Glomerular endothelial cell (primary cell): ENCODE results near the gene ECSIT. TPM values are rescaled to one million over a fixed set of nuclear protein-coding genes. Genes with fewer than 3 reads are reported as not detected.

Experiments used
- DNase-seq: peaks from one replicate; pipeline ENCODE4 v3.0.0-alpha.2; 2011; ENCODE audit warnings: low read depth, low spot score; ENCODE audit errors: extremely low read depth
- total RNA-seq: library from RNA; depleted of rRNA; stranded (reverse); fragments of >200 nt; gene quantifications from 2 replicates; pipeline ENCODE4 v1.2.3, GENCODE V29; 2015

Gene ECSIT
- total RNA-seq, 1 donor from 2014 or later, result 25.3 TPM

DNA sequence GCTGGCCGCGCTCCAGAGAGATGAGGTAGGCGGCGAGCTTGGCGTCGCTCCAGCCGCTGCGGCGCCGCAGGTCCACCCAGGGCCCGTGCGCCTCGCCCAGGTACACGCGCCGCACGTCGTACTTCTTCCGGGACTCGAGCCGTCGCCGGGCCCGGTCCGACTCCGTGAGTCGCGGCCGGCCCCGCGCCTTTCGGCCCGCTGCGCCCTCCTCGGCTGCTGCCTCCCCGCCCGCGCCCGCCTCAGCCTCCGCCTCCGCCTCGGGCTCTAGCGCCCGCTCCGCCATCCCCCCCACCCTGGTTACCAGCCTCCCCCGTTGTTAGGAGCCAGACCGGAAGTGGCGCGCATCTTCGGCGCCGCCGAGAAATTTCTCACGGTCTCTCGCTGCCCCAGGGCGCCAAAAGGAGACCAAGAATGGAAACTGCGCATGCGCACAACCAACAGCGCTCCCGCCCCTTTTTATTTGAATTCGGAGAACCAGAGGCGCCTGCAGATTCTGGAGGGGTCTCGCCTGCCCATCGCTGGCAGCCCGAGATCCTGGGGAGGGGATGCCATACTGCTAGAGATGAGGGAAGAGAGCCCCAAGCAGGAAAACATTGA is 23.3 kb downstream of the ECSIT start, which contains the start of gene ZNF653:
TSS of gene ZNF653 (minus strand) at position 336 of the 597 bp plus-strand sequence. CDS start at position 283, 53 bp downstream.
- no peak for DNase-seq

DNA sequence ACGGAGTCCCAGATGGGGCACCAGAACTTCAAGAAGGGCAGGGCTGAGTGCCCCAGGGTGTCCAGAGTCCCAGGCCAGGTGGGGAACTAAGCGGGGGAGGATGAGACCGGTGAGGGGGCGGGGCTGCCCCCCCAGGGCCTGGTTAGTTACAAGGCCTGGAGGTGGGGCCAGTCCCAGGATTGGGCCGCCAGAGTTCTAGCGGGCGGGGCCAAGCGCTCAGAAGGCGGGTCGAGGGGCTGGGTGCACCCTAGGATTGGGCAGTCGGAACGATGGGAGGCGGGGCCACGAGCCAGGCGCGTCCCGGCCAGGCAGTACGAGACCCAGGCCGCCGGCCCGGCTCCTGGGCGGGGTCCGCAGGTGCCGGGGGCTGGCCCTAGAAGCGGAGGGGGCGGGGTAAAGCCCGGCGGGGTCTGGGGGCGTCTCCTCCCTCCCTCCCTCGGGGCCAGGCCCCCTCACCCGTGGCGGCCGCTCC is 23.9 kb downstream of the ECSIT start:
- DNase-seq, result no peak

DNA sequence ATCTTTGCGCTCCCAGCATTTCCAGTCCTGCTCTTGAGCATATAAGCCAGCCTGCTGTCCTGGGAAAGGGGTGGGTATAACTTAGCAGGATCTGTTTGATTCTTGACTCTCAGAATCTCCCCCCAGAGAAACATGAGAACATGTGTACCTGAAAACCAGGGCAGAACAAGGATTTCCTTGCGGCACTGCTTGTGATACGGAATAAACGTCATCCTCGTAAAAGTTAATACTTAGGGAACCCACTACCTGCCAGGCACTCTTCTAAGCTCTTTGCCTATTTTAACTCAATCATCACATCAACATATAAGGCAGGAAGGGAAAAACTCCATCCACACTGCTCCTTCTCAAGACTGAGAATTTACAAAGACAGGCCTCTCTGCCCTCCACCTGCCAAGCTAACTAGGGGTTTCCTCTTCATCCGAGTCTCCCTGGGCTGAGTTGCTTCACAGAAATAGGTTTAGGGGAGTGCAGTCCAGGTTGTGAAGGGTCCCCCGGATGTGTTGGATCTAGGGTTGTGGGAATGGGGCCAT is 24.4 kb downstream of the ECSIT start:
- DNase-seq, result no peak

DNA sequence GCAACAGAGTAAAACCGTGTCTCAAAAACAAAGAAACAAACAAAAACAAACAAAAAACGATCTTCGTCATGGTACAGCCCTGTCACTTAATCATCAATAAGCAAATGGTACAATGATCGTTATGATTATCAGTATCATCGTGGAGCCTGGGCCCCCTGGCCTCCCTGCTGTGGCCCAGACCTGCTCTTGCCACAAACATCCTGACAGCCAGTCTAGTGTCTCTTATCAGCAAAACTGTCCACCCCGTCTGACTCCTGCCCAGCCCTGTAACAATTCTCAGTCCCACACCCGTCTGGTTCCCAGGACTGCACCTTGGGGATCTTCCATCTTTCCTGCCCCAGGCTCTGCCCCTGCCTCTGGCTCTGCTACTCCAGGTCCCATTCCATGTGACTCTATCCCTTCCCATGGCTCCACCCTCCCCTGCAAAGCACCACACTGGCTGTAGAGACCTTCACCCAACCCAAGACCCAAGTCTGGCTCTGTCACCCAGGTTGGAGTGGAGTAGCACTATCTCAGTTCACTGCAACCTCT is 29.0 kb downstream of the ECSIT start:
- no peak for DNase-seq

DNA sequence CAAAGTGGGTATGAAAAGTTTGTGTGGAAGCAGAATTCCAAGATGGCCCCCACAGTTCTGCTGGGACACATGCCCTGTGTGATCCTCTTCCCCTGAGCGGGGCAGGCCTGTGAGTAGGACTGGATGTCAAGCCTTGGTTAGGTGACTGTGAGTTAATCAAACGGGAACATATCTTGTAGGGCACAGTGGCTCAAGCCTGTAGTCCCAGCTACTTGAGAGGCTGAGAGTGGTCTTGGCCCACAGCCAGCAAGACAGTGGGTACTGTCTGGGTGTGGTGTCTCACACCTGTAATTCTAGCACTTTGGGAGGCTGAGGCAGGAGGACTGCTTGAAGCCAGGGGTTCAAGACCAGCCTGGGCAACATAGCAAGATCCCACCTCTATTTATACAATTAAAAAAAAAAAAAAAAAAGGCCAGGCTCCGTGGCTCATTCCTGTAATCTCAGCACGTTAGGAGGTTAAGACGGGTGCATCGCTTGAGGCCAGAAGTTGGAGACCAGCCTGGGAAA is 29.7 kb downstream of the ECSIT start:
- no peak for DNase-seq

DNA sequence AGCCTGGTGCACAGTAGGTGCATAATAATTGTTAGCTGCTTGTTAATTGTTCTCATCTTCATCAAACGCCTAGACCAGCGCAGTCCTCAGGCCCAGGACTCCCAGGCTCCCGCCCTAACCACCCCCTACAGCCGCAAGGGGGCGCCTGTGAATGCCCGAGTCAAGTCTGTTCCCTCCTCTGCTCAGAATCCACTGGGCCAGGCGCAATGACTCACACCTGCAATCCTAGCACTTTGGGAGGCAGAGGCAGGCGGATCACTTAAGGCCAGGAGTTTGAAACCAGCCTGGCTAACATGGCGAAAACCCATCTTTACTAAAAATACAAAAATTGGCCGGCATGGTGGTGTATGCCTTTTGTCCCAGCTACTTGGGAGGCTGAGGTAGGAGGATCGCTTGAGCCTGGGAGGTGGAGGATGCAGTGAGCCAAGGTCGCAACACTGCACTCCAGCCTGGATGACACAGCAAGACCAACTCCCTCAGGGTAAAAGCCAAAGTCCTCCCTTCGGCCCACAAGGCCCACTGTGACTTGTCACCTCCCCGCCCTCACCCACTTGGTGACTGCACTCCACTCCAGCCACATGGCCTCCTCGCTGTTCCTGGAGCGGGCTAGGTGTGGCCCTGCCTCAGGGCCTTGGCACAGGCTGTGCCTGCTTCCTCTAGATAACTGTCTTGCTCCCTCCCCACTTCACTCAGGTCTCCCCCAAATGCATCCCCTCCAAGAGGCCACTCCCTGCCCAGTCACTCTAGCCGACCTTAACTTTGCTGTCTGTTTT is 32.4 kb downstream of the ECSIT start:
- DNase-seq, result peak; percentile 25

DNA sequence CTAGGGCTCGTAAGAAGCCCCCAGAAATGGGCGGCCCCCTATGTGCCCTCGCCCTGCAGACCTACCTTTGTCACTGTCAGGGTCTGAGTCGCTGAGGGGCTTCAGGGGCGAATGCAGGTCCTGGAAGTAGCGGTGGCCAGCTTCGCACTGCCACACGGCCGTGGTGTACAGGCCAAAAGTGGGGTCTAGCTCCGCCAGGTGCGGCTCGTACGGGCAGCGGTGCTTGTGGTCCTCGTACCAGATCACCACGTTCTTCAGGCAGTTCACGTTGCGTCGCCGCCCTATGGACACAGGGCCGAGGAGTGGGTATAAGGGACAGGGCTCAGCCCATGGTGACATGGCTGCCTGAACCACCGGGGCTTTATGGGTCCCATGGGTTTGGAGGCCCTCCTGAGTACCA is 33.0 kb downstream of the ECSIT start:
- DNase-seq, result no peak

DNA sequence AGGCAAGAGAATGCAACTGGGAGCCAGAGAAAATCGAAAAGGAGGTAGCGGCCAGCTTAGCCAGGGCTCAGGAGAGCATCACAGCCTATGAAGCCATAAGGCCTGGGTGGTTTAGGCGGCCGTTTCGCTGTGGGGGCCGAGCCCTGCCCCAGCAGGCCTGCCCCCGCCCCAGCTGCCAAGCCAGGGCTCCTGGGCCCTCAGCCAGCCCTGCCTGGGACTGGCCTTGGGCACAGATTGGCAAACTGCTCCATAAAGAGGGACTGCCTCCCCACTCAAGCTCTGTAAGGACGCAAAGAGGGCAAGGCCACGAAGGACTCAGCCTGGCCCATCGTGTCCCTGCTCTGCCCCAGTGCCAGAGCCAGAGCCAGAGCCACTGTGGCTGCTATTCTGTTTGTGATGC is 33.5 kb downstream of the ECSIT start:
- no peak for DNase-seq

DNA sequence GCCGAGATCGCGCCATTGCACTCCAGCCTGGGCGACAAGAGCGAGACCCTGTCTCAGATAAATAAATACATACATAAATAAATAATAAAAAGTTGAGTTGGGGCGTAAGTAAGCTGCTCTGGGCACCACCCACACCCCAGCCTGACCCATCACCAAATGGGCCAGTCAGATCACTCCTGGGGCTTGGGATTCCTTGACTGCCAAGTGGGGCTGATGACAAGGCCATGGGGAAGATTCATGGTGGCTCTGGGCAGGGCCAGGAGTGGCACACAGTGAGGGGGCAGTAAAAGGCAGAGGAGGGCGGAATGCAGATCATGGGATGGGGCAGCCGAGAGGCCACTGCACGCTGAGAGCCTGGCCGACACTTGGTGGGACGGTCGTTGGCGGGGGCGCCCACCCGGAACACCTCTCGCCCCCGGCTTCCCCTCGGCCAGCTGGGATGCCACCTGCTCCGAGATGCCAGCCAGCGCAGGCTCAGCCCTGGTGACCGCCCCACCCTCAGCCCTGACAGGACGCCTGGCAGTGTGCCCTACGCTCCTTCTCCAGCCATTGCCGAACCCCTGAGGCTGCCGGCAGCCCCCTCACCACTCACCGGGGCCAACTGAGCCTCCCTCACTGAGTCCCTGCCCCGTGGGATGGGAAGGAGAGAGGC is 34.2 kb downstream of the ECSIT start:
- no peak for DNase-seq

DNA sequence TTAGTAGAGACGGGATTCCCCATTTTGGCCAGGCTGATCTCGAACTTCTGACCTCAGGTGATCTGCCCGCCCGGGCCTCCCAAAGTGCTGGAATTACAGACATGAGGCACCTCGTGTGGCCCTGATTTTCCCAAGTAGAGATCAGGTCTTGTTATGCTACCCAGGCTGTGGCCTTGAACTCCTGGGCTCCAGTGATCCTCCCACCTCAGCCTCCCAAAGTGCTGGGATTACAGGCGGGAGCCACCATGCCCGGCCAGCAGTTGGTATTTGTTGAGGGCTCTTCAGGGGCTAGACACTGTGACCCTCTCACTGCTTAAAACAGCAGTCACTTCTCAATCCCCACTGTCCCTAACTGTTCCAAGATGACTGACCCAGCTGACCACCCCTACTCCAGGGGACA is 39.6 kb downstream of the ECSIT start:
- no peak for DNase-seq

DNA sequence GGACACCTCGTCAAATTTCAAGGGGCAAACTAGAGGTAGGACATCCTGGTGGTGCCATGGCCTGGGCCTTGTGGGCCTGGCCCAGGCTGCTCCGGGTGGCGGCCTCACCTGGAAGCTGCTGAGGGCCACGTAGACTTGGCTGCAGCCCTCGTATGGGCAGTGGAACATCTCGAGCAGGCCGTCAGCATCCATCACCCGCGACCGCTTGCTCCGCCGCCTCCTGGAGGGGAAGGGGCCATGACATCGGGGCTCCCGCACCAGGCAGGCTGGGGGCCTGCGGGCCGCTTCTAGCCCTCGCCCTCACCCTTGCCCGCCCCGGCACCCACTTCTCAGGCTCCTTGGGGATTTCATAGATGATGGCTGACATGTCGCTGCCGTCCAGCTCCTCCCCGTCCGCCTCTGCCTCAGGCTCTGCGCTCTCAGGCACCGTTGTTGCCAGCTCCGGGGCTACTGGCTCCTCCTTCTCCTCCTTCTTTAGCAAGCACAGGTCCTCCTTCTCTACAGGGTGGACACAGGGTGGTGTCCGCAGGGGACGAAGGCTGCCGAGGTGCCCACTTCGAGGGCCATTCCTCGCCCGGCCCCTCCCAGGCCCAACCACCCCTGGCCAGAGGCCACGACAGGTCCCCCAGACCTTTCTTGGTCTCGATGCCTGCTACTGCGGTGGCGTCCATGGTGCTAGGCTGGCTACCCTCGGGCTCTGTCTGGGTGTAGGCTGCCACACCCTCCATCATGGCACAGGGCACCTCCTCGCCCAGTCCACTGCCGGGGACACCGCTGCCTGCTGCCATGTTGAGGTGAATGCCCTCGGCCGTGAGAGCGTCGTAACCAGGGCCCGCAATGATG is 42.1 kb downstream of the ECSIT start:
- DNase-seq, result no peak

DNA sequence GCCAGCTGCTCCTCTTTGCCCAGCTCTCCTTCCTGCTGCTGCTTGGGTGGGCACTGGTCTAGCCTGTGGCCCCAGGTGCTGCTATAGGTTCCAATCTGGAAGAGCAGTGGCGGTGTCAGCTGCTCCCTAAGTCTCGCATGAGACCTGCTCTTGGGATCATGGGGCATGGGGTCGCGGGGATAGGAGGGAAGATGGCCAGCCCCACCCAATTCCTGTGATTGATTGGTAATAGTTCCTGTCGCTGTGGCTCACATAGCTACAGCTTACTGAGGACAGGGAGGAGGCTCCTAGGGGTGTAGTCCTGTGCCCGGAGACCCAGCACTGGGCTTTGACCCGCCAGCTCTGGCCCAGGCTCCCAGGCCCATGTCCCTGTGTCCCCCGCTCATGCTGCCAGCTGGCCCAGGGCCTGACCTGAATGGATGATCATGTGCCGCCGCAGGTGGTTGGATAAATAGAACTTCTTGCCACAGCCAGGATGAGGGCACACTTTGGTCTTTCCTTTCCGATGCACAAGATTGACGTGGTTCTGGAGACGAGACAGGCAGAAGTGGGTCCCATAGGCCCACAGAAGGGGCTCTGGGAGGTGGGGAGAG is 43.6 kb downstream of the ECSIT start:
- no peak for DNase-seq

DNA sequence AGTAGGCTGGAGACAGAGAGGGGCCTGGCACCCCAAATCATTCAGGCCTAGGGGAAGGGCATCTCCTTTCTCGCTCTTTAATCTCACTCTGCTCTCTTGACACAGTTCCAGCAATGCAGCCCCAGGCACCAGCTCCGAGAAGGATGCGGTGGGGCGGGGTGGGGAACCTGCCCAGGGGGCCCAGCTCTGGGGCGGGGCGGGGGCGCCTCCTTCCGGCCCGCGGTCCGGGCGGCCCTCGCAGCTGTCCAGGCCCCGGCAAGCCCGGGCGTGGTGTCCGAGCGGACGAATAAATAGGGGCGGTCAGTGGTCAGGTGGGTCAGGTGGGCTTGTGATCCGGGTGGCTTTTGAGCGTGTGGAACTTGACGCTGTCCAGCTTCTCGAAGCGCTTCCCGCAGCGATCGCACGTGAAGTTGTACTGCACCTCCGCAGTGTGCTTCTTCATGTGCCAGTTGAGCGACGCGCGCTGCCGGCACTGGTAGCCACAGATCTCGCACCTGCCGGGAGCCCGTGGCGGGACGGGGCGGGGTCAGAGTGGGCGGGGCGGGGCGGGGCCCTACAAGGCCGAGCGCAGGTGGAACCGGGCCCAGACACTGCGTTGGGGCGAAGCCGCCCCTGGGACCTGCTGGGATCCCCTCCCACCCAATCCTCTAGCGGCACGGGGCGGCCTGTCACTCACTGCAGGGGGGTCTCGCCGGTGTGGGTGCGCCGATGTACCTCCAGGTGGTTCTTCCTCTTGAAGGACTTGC is 45.4 kb downstream of the ECSIT start:
- DNase-seq, result no peak

DNA sequence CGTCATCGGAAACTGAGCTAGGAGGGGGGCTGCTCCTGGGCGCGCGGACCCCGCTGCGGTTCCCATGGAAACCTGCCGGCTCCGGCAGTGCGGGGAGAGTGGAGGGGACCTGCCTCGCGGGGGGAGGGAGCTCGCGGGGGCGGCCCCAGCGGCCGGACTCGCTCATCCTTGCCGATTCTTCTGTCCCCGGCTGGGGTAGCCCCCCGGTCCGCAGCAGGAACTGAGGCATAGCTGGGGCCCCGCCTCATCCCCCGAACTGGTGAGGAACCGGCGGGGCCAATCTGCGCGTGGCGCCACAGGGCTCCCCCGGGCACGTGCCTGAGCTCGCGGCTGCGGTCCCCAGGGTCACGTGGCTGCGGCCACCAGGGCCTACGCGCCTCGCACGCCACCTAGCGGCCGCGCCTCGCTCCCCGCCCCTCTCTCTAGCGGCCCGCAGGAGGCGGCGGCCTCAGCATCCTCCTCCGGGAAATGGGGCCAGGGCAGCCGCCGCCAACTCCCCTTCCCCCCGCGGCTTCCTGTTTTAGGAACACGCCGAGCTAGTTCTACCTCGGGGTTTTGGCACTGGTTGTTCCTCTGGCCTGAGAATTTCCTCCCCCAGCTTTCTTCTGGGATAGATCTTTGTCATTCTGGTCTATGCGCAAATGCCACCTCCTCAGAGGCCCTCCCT is 46.4 kb downstream of the ECSIT start:
- DNase-seq, result peak; percentile 14

DNA sequence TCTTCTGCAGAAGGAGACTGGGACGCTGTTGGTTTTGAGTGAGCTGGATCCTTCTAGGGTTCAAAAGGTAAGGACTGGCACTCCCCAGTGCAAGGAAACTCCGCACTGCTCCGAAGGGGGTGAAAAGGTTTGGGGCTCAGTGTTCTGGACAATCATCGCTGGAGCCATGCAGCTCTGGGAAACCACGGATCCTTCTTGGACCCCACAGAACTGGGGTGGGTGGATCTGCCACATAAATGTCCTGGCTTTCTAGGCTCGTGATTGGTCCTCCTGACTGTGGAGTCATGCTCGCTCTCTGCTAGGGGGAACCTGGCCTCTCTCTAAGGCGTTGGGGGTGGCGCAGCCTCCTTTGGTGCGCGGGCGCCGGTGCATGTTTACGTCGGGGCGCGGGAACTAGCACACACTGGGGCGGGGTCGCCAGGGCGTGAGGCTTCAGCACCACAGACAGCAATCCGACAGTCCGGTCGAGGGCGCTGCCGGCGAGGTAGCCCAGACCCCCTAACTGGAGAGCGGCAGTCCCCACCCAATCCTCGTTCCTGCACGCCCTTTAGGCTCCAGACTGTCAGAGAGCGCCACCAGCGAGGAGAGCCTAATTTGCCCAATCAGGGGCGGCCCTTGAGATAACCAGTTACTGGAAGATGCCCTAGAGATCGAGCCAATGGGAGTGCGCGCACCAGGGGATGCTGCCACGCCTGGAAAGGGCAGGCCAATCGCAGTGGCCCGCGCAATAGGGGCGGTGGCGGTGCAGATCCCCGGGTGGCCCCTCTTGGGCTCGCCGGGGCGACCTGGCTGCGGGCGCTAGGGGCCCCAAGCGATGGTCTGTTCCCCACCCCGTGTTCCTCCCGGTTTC is 47.2 kb downstream of the ECSIT start:
- DNase-seq, result peak; percentile 20

DNA sequence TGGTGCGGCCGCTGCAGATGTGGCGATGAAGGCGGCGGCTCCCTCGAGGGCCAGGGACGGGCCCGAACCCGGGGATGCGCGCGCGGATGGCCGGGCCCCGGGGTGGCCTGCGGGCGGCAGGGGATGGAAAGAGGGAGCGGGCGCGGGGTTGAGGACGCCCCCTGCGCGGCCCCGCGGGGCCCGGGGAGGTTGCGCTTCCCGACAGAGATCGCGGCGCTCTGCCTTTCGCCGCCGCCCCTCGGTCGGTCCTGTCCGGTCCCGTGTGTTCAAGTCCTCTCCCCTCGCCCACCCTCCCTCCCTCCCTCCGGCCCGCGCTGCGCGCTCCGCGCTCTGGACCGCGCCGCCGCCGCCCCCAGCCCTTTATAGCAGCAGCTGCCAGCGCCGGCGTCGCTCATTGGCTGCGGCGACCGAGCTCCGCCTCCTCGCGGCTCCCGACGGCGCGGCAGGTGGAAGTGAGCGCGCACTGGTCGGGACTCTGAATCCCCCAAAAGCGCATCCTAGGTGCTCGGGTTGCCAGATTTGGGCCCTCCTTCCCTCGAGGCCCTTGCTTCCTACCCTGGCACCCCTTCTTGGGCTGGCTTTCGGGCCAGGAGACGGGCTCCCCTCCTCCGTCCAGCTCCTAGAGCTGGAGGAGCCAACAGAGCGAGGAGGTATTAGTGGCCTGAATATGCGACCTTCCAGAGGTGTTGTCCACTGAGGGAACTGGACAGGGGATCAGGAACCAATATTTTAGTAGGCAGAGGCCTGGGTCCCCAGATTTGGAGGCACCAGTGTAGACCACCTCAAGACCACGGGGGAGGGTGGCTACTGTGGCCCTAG is 48.0 kb downstream of the ECSIT start, which contains the start of gene ELAVL3:
TSS of gene ELAVL3 (minus strand) at position 332 of the 819 bp plus-strand sequence. CDS start 438 bp downstream, outside the sequence.
- no peak for DNase-seq
